Measurements from ENCODE around the gene BCAR1. TPM values are rescaled to one million over a fixed set of nuclear protein-coding genes. Genes with fewer than 3 reads are reported as not detected.
A peak's percentile ranks its signal among the peaks of the same experiment; 100 is the strongest.

Gene BCAR1, protein sequence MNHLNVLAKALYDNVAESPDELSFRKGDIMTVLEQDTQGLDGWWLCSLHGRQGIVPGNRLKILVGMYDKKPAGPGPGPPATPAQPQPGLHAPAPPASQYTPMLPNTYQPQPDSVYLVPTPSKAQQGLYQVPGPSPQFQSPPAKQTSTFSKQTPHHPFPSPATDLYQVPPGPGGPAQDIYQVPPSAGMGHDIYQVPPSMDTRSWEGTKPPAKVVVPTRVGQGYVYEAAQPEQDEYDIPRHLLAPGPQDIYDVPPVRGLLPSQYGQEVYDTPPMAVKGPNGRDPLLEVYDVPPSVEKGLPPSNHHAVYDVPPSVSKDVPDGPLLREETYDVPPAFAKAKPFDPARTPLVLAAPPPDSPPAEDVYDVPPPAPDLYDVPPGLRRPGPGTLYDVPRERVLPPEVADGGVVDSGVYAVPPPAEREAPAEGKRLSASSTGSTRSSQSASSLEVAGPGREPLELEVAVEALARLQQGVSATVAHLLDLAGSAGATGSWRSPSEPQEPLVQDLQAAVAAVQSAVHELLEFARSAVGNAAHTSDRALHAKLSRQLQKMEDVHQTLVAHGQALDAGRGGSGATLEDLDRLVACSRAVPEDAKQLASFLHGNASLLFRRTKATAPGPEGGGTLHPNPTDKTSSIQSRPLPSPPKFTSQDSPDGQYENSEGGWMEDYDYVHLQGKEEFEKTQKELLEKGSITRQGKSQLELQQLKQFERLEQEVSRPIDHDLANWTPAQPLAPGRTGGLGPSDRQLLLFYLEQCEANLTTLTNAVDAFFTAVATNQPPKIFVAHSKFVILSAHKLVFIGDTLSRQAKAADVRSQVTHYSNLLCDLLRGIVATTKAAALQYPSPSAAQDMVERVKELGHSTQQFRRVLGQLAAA
- total RNA-seq (not detected), polyA plus RNA-seq (not detected), total RNA-seq (0.40 reads per million)

DNA sequence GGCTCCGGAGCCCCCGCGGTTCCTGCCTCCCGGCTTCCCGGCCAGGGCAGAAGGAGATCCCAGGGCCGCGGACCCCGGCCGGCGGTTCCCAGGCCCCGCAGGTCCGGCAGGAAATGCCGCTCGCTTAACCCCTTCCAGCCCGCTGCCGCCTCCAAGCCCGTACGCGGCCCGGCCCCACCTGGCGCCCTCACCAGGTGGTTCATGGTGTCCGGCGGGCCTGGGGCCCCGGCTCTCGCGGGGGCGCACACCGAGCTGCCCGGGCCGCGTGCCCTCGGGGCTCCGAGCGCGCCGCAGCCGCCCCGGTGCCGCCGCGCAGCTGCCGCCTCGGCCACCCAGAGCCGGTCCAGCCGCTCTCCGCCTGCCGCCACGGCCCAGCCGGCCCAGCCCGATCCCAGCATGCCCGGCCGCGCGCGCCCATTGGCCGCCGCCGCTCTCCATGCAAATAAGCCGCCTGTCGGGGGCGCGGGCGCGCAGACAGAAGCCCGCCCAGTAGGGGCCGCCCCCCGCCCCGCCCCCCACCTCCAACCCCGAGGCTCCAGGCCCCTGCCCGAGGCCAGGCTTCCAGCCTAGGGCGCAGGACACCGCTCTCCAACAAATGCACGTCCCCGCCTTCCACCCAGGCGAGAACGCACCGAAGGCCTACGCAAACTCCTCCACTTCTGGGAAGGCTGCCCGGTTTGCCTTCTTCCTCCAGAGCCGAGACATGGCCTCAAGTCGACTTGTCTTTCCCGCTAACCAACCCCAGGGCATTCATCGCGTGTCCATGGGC lies at the start of gene BCAR1:
Gene BCAR1, minus strand, starts transcription at position 345 of the 769 bp plus-strand sequence. Its CDS starts 142 bp downstream, at position 203.
- Histone ChIP-seq H3K4me1 (ENCODE audit: control insufficient read depth in 2 of 2, insufficient read depth in 2 of 2, low read length in 2 of 2) (peaks cover 0 to 5% of the 10 kb centered on the region in 2 donors), H3K4me3 (ENCODE audit: low read length) (no peak within 1 kb of the TSS), H3K36me3 (ENCODE audit: control insufficient read depth in 2 of 3, insufficient read depth in 3 of 3, low read length in 3 of 3) (no peaks in the 10 kb centered on the region), H3K27ac (ENCODE audit: low read depth, low read length) (no peak within 1 kb of the TSS), H3K27me3 (ENCODE audit: control insufficient read depth in 2 of 2, insufficient read depth in 2 of 2, low read length in 2 of 2) (peaks cover 0 to 6% of the 10 kb centered on the region in 2 donors), H3K9me3 (ENCODE audit: control insufficient read depth in 2 of 3, low read length in 3 of 3) (no peaks in the 10 kb centered on the region)
- Mint-ChIP-seq H3K4me1 (peaks cover 0 to 10% (median 4%) of the 10 kb centered on the region in 7 donors), H3K36me3 (no peaks in the 10 kb centered on the region), H3K27me3 (peaks cover 25 to 73% (median 31%) of the 10 kb centered on the region in 5 donors), H3K9me3 (no peaks in the 10 kb centered on the region), H3K27ac (no peak within 1 kb of the TSS), H3K4me3 (peak within 1 kb of the TSS; percentile 51 to 82 (median 68))
- POLR2A ChIA-PET = no interaction called here
- CTCF ChIA-PET = no interaction called here
- ATAC-seq = peak; percentile 24
- DNase-seq = no peak
- intact Hi-C loops (cut with micrococcal nuclease) = no loop called here

DNA sequence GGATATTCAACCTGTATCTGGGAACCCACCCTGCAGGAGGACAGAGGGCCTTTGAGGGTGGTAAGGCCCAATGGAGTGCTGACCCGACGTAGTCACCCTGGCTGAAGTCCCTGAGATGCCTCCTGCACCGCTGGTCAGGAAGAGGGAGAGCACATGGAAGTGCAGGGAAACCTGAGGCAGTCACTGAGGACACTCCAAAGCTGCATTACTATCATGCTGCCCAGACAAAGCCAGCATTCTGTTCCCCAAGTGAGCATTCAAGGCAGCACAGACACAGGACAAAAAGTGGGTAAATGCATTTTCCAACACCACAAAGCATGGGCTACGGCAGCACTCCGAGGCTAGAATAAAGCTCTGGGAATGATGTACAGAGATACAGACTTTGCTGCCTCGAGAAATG lies 46.8 kb upstream of the BCAR1 start:
- H3K36me3 Mint-ChIP-seq = peaks cover 15 to 86% (median 64%) of the 10 kb centered on the region in 5 donors
- H3K9me3 Mint-ChIP-seq = no peaks in the 10 kb centered on the region
- ATAC-seq (no peak), DNase-seq (no peak)
- no peaks in the 10 kb centered on the region for H3K9me3 ChIP-seq (ENCODE audit: control insufficient read depth in 2 of 3, low read length in 3 of 3)
- H3K27me3 ChIP-seq (ENCODE audit: control insufficient read depth in 2 of 2, insufficient read depth in 2 of 2, low read length in 2 of 2) = no peaks in the 10 kb centered on the region
- H3K4me1 Mint-ChIP-seq = no peaks in the 10 kb centered on the region
- no peaks in the 10 kb centered on the region for H3K4me1 ChIP-seq (ENCODE audit: control insufficient read depth in 2 of 2, insufficient read depth in 2 of 2, low read length in 2 of 2)
- H3K27ac ChIP-seq (ENCODE audit: low read depth, low read length) = no peak overlapping the region
- H3K27me3 Mint-ChIP-seq = peaks cover 0 to 7% (median 6%) of the 10 kb centered on the region in 5 donors
- intact Hi-C loops (cut with micrococcal nuclease) = no loop called here
- H3K27ac Mint-ChIP-seq = no peak overlapping the region
- ChIA-PET CTCF (no interaction called here), POLR2A (no interaction called here)
- peaks cover 0 to 74% (median 0%) of the 10 kb centered on the region in 3 experiments for H3K36me3 ChIP-seq (ENCODE audit: control insufficient read depth in 2 of 3, insufficient read depth in 3 of 3, low read length in 3 of 3)
- no peak overlapping the region for H3K4me3 ChIP-seq (ENCODE audit: low read length)
- H3K4me3 Mint-ChIP-seq = no peak overlapping the region

GRCh38 chr16:75296606-75297005 lies 45.2 kb upstream of the BCAR1 start:
- peaks cover 12 to 92% (median 71%) of the 10 kb centered on the region in 5 donors for H3K36me3 Mint-ChIP-seq

GRCh38 chr16:75294773-75295459 lies 43.5 kb upstream of the BCAR1 start:
- H3K36me3 ChIP-seq (ENCODE audit: control insufficient read depth in 2 of 3, insufficient read depth in 3 of 3, low read length in 3 of 3) = peaks cover 0 to 72% (median 0%) of the 10 kb centered on the region in 3 experiments
- Mint-ChIP-seq H3K9me3 (no peaks in the 10 kb centered on the region), H3K4me1 (peaks cover 0 to 5% (median 0%) of the 10 kb centered on the region in 7 donors), H3K4me3 (no peak overlapping the region), H3K36me3 (peaks cover 13 to 88% (median 61%) of the 10 kb centered on the region in 5 donors), H3K27me3 (peaks cover 0 to 11% (median 9%) of the 10 kb centered on the region in 5 donors), H3K27ac (no peak overlapping the region)
- H3K27me3 ChIP-seq (ENCODE audit: control insufficient read depth in 2 of 2, insufficient read depth in 2 of 2, low read length in 2 of 2) = no peaks in the 10 kb centered on the region
- no peaks in the 10 kb centered on the region for H3K4me1 ChIP-seq (ENCODE audit: control insufficient read depth in 2 of 2, insufficient read depth in 2 of 2, low read length in 2 of 2)
- ATAC-seq (no peak), DNase-seq (no peak)
- ChIA-PET CTCF (no interaction called here), POLR2A (no interaction called here)
- intact Hi-C loops (cut with micrococcal nuclease) = no loop called here
- H3K9me3 ChIP-seq (ENCODE audit: control insufficient read depth in 2 of 3, low read length in 3 of 3) = no peaks in the 10 kb centered on the region
- H3K27ac ChIP-seq (ENCODE audit: low read depth, low read length) = no peak overlapping the region
- no peak overlapping the region for H3K4me3 ChIP-seq (ENCODE audit: low read length)

More at GRCh38 chr16:75296606-75297005, 45.2 kb upstream of the BCAR1 start:
- DNase-seq (no peak), ATAC-seq (no peak)
- ChIA-PET POLR2A (no interaction called here), CTCF (no interaction called here)
- intact Hi-C loops (cut with micrococcal nuclease) = no loop called here
- Mint-ChIP-seq H3K27ac (no peak overlapping the region), H3K4me3 (no peak overlapping the region), H3K27me3 (peaks cover 0 to 9% (median 6%) of the 10 kb centered on the region in 5 donors), H3K9me3 (no peaks in the 10 kb centered on the region), H3K4me1 (no peaks in the 10 kb centered on the region)
- Histone ChIP-seq H3K27ac (ENCODE audit: low read depth, low read length) (no peak overlapping the region), H3K4me1 (ENCODE audit: control insufficient read depth in 2 of 2, insufficient read depth in 2 of 2, low read length in 2 of 2) (no peaks in the 10 kb centered on the region), H3K36me3 (ENCODE audit: control insufficient read depth in 2 of 3, insufficient read depth in 3 of 3, low read length in 3 of 3) (peaks cover 0 to 78% (median 0%) of the 10 kb centered on the region in 3 experiments), H3K27me3 (ENCODE audit: control insufficient read depth in 2 of 2, insufficient read depth in 2 of 2, low read length in 2 of 2) (no peaks in the 10 kb centered on the region), H3K9me3 (ENCODE audit: control insufficient read depth in 2 of 3, low read length in 3 of 3) (no peaks in the 10 kb centered on the region), H3K4me3 (ENCODE audit: low read length) (no peak overlapping the region)

DNA sequence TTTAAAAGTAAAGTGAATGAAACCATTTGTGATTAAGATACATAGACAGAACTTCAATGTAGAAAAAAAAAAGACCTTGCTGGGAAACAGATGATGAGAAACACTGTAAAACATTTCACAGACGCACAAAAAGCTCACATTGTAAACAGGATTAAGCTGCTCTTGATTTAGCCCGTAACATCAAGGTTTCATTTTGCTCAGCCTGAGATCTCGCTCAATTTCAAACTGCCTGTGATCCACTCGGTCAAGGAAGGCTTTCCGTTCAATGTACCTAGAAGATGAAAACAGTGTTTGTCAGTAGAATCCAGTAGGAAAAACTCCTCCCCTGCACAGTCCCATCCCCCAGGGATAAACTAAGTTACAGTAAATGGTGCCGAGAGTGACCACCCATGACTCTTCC lies 42.3 kb upstream of the BCAR1 start:
- ATAC-seq (no peak), DNase-seq (no peak)
- ChIA-PET POLR2A (no interaction called here), CTCF (no interaction called here)
- Mint-ChIP-seq H3K4me1 (peaks cover 6 to 12% (median 9%) of the 10 kb centered on the region in 7 donors), H3K27ac (no peak overlapping the region), H3K4me3 (no peak overlapping the region), H3K9me3 (no peaks in the 10 kb centered on the region), H3K27me3 (peaks cover under 1 to 10% (median 9%) of the 10 kb centered on the region in 5 donors), H3K36me3 (peaks cover 9 to 82% (median 55%) of the 10 kb centered on the region in 5 donors)
- no peaks in the 10 kb centered on the region for H3K27me3 ChIP-seq (ENCODE audit: control insufficient read depth in 2 of 2, insufficient read depth in 2 of 2, low read length in 2 of 2)
- no peak overlapping the region for H3K27ac ChIP-seq (ENCODE audit: low read depth, low read length)
- H3K4me1 ChIP-seq (ENCODE audit: control insufficient read depth in 2 of 2, insufficient read depth in 2 of 2, low read length in 2 of 2) = peaks cover 3 to 9% of the 10 kb centered on the region in 2 donors
- no peak overlapping the region for H3K4me3 ChIP-seq (ENCODE audit: low read length)
- no peaks in the 10 kb centered on the region for H3K9me3 ChIP-seq (ENCODE audit: control insufficient read depth in 2 of 3, low read length in 3 of 3)
- intact Hi-C loops (cut with micrococcal nuclease) = no loop called here
- H3K36me3 ChIP-seq (ENCODE audit: control insufficient read depth in 2 of 3, insufficient read depth in 3 of 3, low read length in 3 of 3) = peaks cover 0 to 62% (median 0%) of the 10 kb centered on the region in 3 experiments

GRCh38 chr16:75293173-75293572 lies 41.7 kb upstream of the BCAR1 start:
- H3K27me3 Mint-ChIP-seq = peaks cover 4 to 16% (median 14%) of the 10 kb centered on the region in 5 donors
- H3K36me3 Mint-ChIP-seq = peaks cover 9 to 76% (median 58%) of the 10 kb centered on the region in 5 donors
- Histone ChIP-seq H3K4me1 (ENCODE audit: control insufficient read depth in 2 of 2, insufficient read depth in 2 of 2, low read length in 2 of 2) (peaks cover 9 to 15% of the 10 kb centered on the region in 2 donors), H3K4me3 (ENCODE audit: low read length) (no peak overlapping the region), H3K27ac (ENCODE audit: low read depth, low read length) (no peak overlapping the region), H3K27me3 (ENCODE audit: control insufficient read depth in 2 of 2, insufficient read depth in 2 of 2, low read length in 2 of 2) (no peaks in the 10 kb centered on the region), H3K36me3 (ENCODE audit: control insufficient read depth in 2 of 3, insufficient read depth in 3 of 3, low read length in 3 of 3) (peaks cover 0 to 58% (median 0%) of the 10 kb centered on the region in 3 experiments), H3K9me3 (ENCODE audit: control insufficient read depth in 2 of 3, low read length in 3 of 3) (no peaks in the 10 kb centered on the region)
- no peak overlapping the region for H3K27ac Mint-ChIP-seq
- ChIA-PET CTCF (no interaction called here), POLR2A (no interaction called here)
- peaks cover 0 to 4% (median 0%) of the 10 kb centered on the region in 11 donors for H3K9me3 Mint-ChIP-seq
- DNase-seq (no peak), ATAC-seq (no peak)
- intact Hi-C loops (cut with micrococcal nuclease) = no loop called here
- peaks cover 12 to 18% (median 15%) of the 10 kb centered on the region in 7 donors for H3K4me1 Mint-ChIP-seq
- H3K4me3 Mint-ChIP-seq = no peak overlapping the region
